H9 (cell line): Measurements from ENCODE around the gene BCL6B. TPM values are rescaled to one million over a fixed set of nuclear protein-coding genes. Genes with fewer than 3 reads are reported as not detected.

ENCODE experiments used
- DNase-seq: peaks from one replicate; pipeline ENCODE4 v3.0.0-alpha.2; 2017
- H2AFZ ChIP-seq: one replicate; pipeline ENCODE4 v1.6.1; 2013; ENCODE audit warnings: mild to moderate bottlenecking, low read length, control low read depth, moderate library complexity
- H2AK5ac ChIP-seq: 2 replicates; pipeline ENCODE4 v1.6.1; 2013; ENCODE audit warnings: low read length, control low read depth, mixed read lengths; ENCODE audit not compliant: insufficient read length
- H2BK120ac ChIP-seq: one replicate; pipeline ENCODE4 v1.6.1; 2013; ENCODE audit warnings: low read depth, mild to moderate bottlenecking, low read length, control low read depth, inconsistent platforms; ENCODE audit not compliant: poor library complexity, severe bottlenecking
- H2BK12ac ChIP-seq: 2 replicates; pipeline ENCODE4 v1.6.1; 2013; ENCODE audit warnings: low read length, control low read depth, mixed read lengths, low read depth; ENCODE audit not compliant: insufficient read length
- H2BK15ac ChIP-seq: 2 replicates; pipeline ENCODE4 v1.6.1; 2013; ENCODE audit warnings: low read depth, low read length, control low read depth
- H2BK20ac ChIP-seq: one replicate; pipeline ENCODE4 v1.6.1; 2013; ENCODE audit warnings: low read depth, mild to moderate bottlenecking, low read length, control low read depth, inconsistent platforms; ENCODE audit not compliant: poor library complexity, severe bottlenecking
- H2BK5ac ChIP-seq: 2 replicates; pipeline ENCODE4 v1.6.1; 2013; ENCODE audit warnings: low read length, control low read depth, mixed read lengths; ENCODE audit not compliant: insufficient read length
- H3K14ac ChIP-seq: 2 replicates; pipeline ENCODE4 v1.6.1; 2013; ENCODE audit warnings: low read length, control low read depth; ENCODE audit not compliant: insufficient read depth
- H3K18ac ChIP-seq: 2 replicates; pipeline ENCODE4 v1.6.1; 2013; ENCODE audit warnings: low read depth, mild to moderate bottlenecking, mixed read lengths, low read length, control low read depth; ENCODE audit not compliant: insufficient read length
- H3K23ac ChIP-seq: 2 replicates; pipeline ENCODE4 v1.6.1; 2013; ENCODE audit warnings: low read length, control low read depth, mixed read lengths, low read depth; ENCODE audit not compliant: insufficient read length
- H3K23me2 ChIP-seq: 2 replicates; pipeline ENCODE4 v1.6.1; 2013; ENCODE audit warnings: low read depth, mild to moderate bottlenecking, mixed read lengths, low read length, control low read depth; ENCODE audit not compliant: insufficient read length, poor library complexity, severe bottlenecking
- H3K27ac ChIP-seq: 2 replicates; pipeline ENCODE4 v1.5.1; 2013; ENCODE audit warnings: low read length, control low read depth, mixed read lengths, low read depth; ENCODE audit not compliant: insufficient read length
- H3K27me3 ChIP-seq: 2 replicates; pipeline ENCODE4 v1.6.1; 2013; ENCODE audit warnings: low read length, control low read depth, inconsistent platforms; ENCODE audit not compliant: insufficient read depth
- H3K4ac ChIP-seq: 2 replicates; pipeline ENCODE4 v1.6.1; 2013; ENCODE audit warnings: low read depth, mild to moderate bottlenecking, control low read depth, inconsistent platforms, low read length, moderate library complexity
- H3K4me1 ChIP-seq: 2 replicates; pipeline ENCODE4 v1.6.1; 2013; ENCODE audit warnings: low read length, control low read depth, inconsistent platforms; ENCODE audit not compliant: insufficient read depth
- H3K4me2 ChIP-seq: 2 replicates; pipeline ENCODE4 v1.6.1; 2013; ENCODE audit warnings: low read length, control low read depth, mixed read lengths; ENCODE audit not compliant: insufficient read length, insufficient read depth
- H3K56ac ChIP-seq: 2 replicates; pipeline ENCODE4 v1.6.1; 2013; ENCODE audit warnings: low read depth, mild to moderate bottlenecking, mixed read lengths, low read length, control low read depth; ENCODE audit not compliant: insufficient read length
- H3K79me1 ChIP-seq: 2 replicates; pipeline ENCODE4 v1.6.1; 2013; ENCODE audit warnings: low read depth, mild to moderate bottlenecking, moderate library complexity, low read length, control low read depth, inconsistent platforms; ENCODE audit not compliant: insufficient read depth, poor library complexity, severe bottlenecking
- H3K79me2 ChIP-seq: 2 replicates; pipeline ENCODE4 v1.6.1; 2013; ENCODE audit warnings: low read length, control low read depth, inconsistent platforms; ENCODE audit not compliant: insufficient read depth
- H3K9ac ChIP-seq: 2 replicates; pipeline ENCODE4 v1.6.1; 2013; ENCODE audit warnings: low read length, control low read depth, mixed read lengths; ENCODE audit not compliant: insufficient read length; ENCODE audit errors: extremely low read depth
- H3K9me3 ChIP-seq: one replicate; pipeline ENCODE4 v1.6.1; 2013; ENCODE audit warnings: low read depth, low read length, inconsistent platforms; ENCODE audit not compliant: control insufficient read depth
- H3T11ph ChIP-seq: one replicate; pipeline ENCODE4 v1.6.1; 2013; ENCODE audit warnings: mild to moderate bottlenecking, low read length, control low read depth, inconsistent platforms
- H4K20me1 ChIP-seq: one replicate; pipeline ENCODE4 v1.6.1; 2013; ENCODE audit not compliant: control insufficient read depth, insufficient read length, insufficient read depth
- H4K5ac ChIP-seq: 2 replicates; pipeline ENCODE4 v1.6.1; 2013; ENCODE audit warnings: low read depth, mild to moderate bottlenecking, mixed read lengths, low read length, control low read depth; ENCODE audit not compliant: insufficient read length
- H4K8ac ChIP-seq: replicated peaks from 2 replicates; pipeline ENCODE4 v1.6.1; 2013; ENCODE audit warnings: low read length, control low read depth, mixed read lengths, low read depth; ENCODE audit not compliant: insufficient read length
- H4K91ac ChIP-seq: 2 replicates; pipeline ENCODE4 v1.6.1; 2013; ENCODE audit warnings: low read depth, mild to moderate bottlenecking, moderate library complexity, mixed read lengths, low read length, control low read depth; ENCODE audit not compliant: insufficient read length
- H3K27ac Mint-ChIP-seq, 3 experiments: 2 replicates in 2 of 3; 3 replicates in 1 of 3; pipeline ENCODE4 v1.8.0; 2020 to 2021; ENCODE audit warnings: mixed read lengths in 3 of 3, mild to moderate bottlenecking in 1 of 3, moderate library complexity in 1 of 3
- H3K27me3 Mint-ChIP-seq: 2 replicates; pipeline ENCODE4 v1.8.0; 2021; ENCODE audit warnings: low read depth, mild to moderate bottlenecking, moderate library complexity, mixed read lengths
- H3K36me3 Mint-ChIP-seq, 3 experiments: 2 replicates in 2 of 3; 3 replicates in 1 of 3; pipeline ENCODE4 v1.8.0; 2020 to 2021; ENCODE audit warnings: low read depth in 3 of 3, mixed read lengths in 3 of 3; ENCODE audit not compliant: insufficient read depth in 1 of 3
- H3K4me1 Mint-ChIP-seq, 2 experiments: 2 replicates each; pipeline ENCODE4 v1.8.0; 2020; ENCODE audit warnings: mixed read lengths in 2 of 2
- H3K4me3 Mint-ChIP-seq, 2 experiments: 2 replicates in 1 of 2; 3 replicates in 1 of 2; pipeline ENCODE4 v1.8.0; 2020 to 2021; ENCODE audit warnings: mild to moderate bottlenecking in 2 of 2, mixed read lengths in 2 of 2, moderate library complexity in 1 of 2
- H3K9me3 Mint-ChIP-seq, 2 experiments: 2 replicates in 1 of 2; 3 replicates in 1 of 2; pipeline ENCODE4 v1.8.0; 2020; ENCODE audit warnings: mild to moderate bottlenecking in 2 of 2, mixed read lengths in 2 of 2, moderate library complexity in 1 of 2
- CTCF ChIP-seq: fragments of 200-600 bp; sonication (generic); conservative IDR thresholded peaks from 3 replicates; pipeline ENCODE4 v1.8.0; 2021; ENCODE audit warnings: antibody characterized with exemption, mild to moderate bottlenecking
- WGBS: extraction: QIAGEN DNeasy Blood & Tissue Kit; methylation state at CpG from one replicate; pipeline ENCODE4 v1.1.7; 2013; ENCODE audit warnings: missing lambda C conversion rate, low lambda C conversion rate, mixed read lengths; ENCODE audit not compliant: insufficient read length; ENCODE audit errors: extremely low coverage; 5-methylcytosine and 5-hydroxymethylcytosine counted together
- total RNA-seq: library from RNA; stranded (reverse); gene quantifications from 2 replicates; pipeline ENCODE4 v1.2.1, GENCODE V29; 2021

Gene BCL6B
- total RNA-seq, 1 experiment from 2014 or later = 3.3 TPM

- Histone ChIP-seq H3K14ac (no peak overlapping the region), H3K4ac (no peak overlapping the region), H4K5ac (no peak overlapping the region), H3T11ph (no peak overlapping the region), H2BK5ac (no peak overlapping the region), H4K20me1 (no peaks in the 10 kb centered on the region), H3K18ac (no peak overlapping the region), H3K4me2 (no peak overlapping the region), H2BK20ac (no peak overlapping the region), H3K27me3 (no peaks in the 10 kb centered on the region; the same call in 1 of the 2 replicates), H3K23me2 (no peaks in the 10 kb centered on the region), H2AFZ (no peak overlapping the region), H3K9ac (no peak overlapping the region), H2AK5ac (no peak overlapping the region), H2BK12ac (no peak overlapping the region), H4K91ac (no peak overlapping the region), H3K23ac (no peak overlapping the region), H3K56ac (no peak overlapping the region), H3K27ac (no peak overlapping the region), H2BK15ac (no peak overlapping the region), H4K8ac (no peak overlapping the region), H2BK120ac (no peak overlapping the region), H3K79me2 (no peaks in the 10 kb centered on the region), H3K79me1 (no peaks in the 10 kb centered on the region), H3K4me1 (no peaks in the 10 kb centered on the region), H3K9me3 (no peaks in the 10 kb centered on the region)
- peaks cover 40% of the 10 kb centered on the region for H3K27me3 Mint-ChIP-seq
- peaks cover 2 to 10% (median 6%) of the 10 kb centered on the region in 3 experiments; a peak in 4 of 7 replicates for H3K36me3 Mint-ChIP-seq
- no peak for DNase-seq
- no peaks in the 10 kb centered on the region for H3K4me1 Mint-ChIP-seq
- no peak overlapping the region for H3K4me3 Mint-ChIP-seq
- H3K27ac Mint-ChIP-seq = peak overlapping the region in 1 of 3 experiments; percentile 9; a peak in 1 of 7 replicates
- TF ChIP-seq CTCF = no peak
- H3K9me3 Mint-ChIP-seq = peaks cover 24 to 25% of the 10 kb centered on the region in 2 experiments
- no CpG with 5 or more reads among the region's 2 CpGs for WGBS
Observed at GRCh38 chr17:7072406-7072805, 49.6 kb downstream of the BCL6B start.
